NCI-H526 (cell line): ENCODE measurements around the gene SLC33A1.
"Not testable (repeated sequence)": the region's sequence is repeated elsewhere in the genome, so short reads cannot be mapped to it uniquely, and the experiment has no call there.

Experiments
- DNase-seq, 2 experiments: peaks; one replicate each; lab custom pipeline; 2025; lab: John Stamatoyannopoulos, UW

The SLC33A1 gene

GRCh38 chr3:155861476-155862183 is 7.4 kb upstream of the SLC33A1 start:
- DNase-seq = no peak

- DNase-seq = not testable (repeated sequence)
These were observed 6.2 kb upstream of the SLC33A1 start for GRCh38 chr3:155860424-155860823.

GRCh38 chr3:155859859-155860258 is 5.6 kb upstream of the SLC33A1 start:
- DNase-seq = peak in 1 of 2 experiments; percentile 27

GRCh38 chr3:155853214-155854140 is 750 bp downstream of the SLC33A1 start:
- DNase-seq = peak in 1 of 2 experiments; percentile 47

GRCh38 chr3:155852341-155852740 is 1.9 kb downstream of the SLC33A1 start:
- no peak for DNase-seq

GRCh38 chr3:155849404-155849803 is 4.8 kb downstream of the SLC33A1 start:
- not testable (repeated sequence) for DNase-seq

GRCh38 chr3:155847993-155848392 is 6.2 kb downstream of the SLC33A1 start:
- no peak for DNase-seq

GRCh38 chr3:155846119-155846518 is 8.1 kb downstream of the SLC33A1 start:
- no peak for DNase-seq

GRCh38 chr3:155843569-155843968 is 10.7 kb downstream of the SLC33A1 start:
- DNase-seq = no peak

GRCh38 chr3:155835341-155836071 is 18.7 kb downstream of the SLC33A1 start:
- no peak for DNase-seq

GRCh38 chr3:155828490-155829098 is 25.6 kb downstream of the SLC33A1 start:
- DNase-seq = not testable (repeated sequence)

- DNase-seq = no peak
These were observed 39.1 kb downstream of the SLC33A1 start for GRCh38 chr3:155815030-155815545.

- DNase-seq = not testable (repeated sequence)
These were observed 41.0 kb downstream of the SLC33A1 start for GRCh38 chr3:155813224-155813623.

GRCh38 chr3:155809181-155809580 is 45.0 kb downstream of the SLC33A1 start:
- no peak for DNase-seq

GRCh38 chr3:155807823-155808222 is 46.4 kb downstream of the SLC33A1 start:
- no peak for DNase-seq

GRCh38 chr3:155805802-155806618 is 48.2 kb downstream of the SLC33A1 start, which contains the start of gene C3orf33:
Gene C3orf33 (minus strand): TSS chr3:155806278. CDS start chr3:155806252, 26 bp downstream.
- peak; percentile 54 to 80 for DNase-seq

- no peak for DNase-seq
These were observed 48.9 kb downstream of the SLC33A1 start for GRCh38 chr3:155805204-155805801.

- DNase-seq = no peak
These were observed 49.9 kb downstream of the SLC33A1 start for GRCh38 chr3:155804323-155804722.

- no peak for DNase-seq
These were observed 61.7 kb downstream of the SLC33A1 start for GRCh38 chr3:155792532-155792931.

GRCh38 chr3:155791190-155791589 is 63.0 kb downstream of the SLC33A1 start:
- no peak for DNase-seq
